ENCODE results near the gene DCAF5.

The DCAF5 gene

GRCh38 chr14:69054030-69054429 is 98.9 kb downstream of the DCAF5 start:
- Histone ChIP-seq H4K20me1 (ENCODE audit: insufficient read depth, low read length) (no peaks in the 10 kb centered on the region), H3K36me3 (replicated peaks; ENCODE audit: insufficient read depth, low read length) (no peaks in the 10 kb centered on the region), H3K27ac (ENCODE audit: low read length) (no peak overlapping the region), H3K9me2 (replicated peaks; ENCODE audit: insufficient read depth, low read length) (no peaks in the 10 kb centered on the region), H3K79me2 (ENCODE audit: low read length) (no peaks in the 10 kb centered on the region), H3F3A (ENCODE audit: insufficient read depth, low read length) (no peaks in the 10 kb centered on the region), H3K4me1 (ENCODE audit: low read length) (no peaks in the 10 kb centered on the region), H3K27me3 (replicated peaks; ENCODE audit: insufficient read depth, low read length) (no peaks in the 10 kb centered on the region), H3K4me2 (ENCODE audit: low read depth, low read length) (no peak overlapping the region), H2AFZ (ENCODE audit: low read length) (no peak overlapping the region), H3K9ac (ENCODE audit: low read length) (no peak overlapping the region), H3K9me3 (replicated peaks; ENCODE audit: insufficient read depth, low read length) (no peaks in the 10 kb centered on the region), H3K4me3 (ENCODE audit: low read length) (no peak overlapping the region)
- DNase-seq: no peak
- no peak for TF ChIP-seq CTCF (IDR thresholded peaks at IDR 0.05; ENCODE audit: low read length)
- TF ChIP-seq EZH2 (optimal IDR thresholded peaks at IDR 0.05; ENCODE audit: low read depth, low read length): no peak
- TF ChIP-seq EZH2phosphoT487 (IDR thresholded peaks at IDR 0.05; ENCODE audit: low read length): no peak

GRCh38 chr14:69052181-69052601 is 100.7 kb downstream of the DCAF5 start:
- H3K79me2 ChIP-seq (ENCODE audit: low read length): no peaks in the 10 kb centered on the region
- no peak overlapping the region for H3K4me2 ChIP-seq (ENCODE audit: low read depth, low read length)
- H4K20me1 ChIP-seq (ENCODE audit: insufficient read depth, low read length): no peaks in the 10 kb centered on the region
- no peak overlapping the region for H3K4me3 ChIP-seq (ENCODE audit: low read length)
- no peaks in the 10 kb centered on the region for H3F3A ChIP-seq (ENCODE audit: insufficient read depth, low read length)
- H3K9ac ChIP-seq (ENCODE audit: low read length): no peak overlapping the region
- no peak overlapping the region for H2AFZ ChIP-seq (ENCODE audit: low read length)
- no peak overlapping the region for H3K27ac ChIP-seq (ENCODE audit: low read length)
- H3K9me2 ChIP-seq (replicated peaks; ENCODE audit: insufficient read depth, low read length): no peaks in the 10 kb centered on the region
- H3K27me3 ChIP-seq (replicated peaks; ENCODE audit: insufficient read depth, low read length): no peaks in the 10 kb centered on the region
- DNase-seq: no peak
- no peaks in the 10 kb centered on the region for H3K4me1 ChIP-seq (ENCODE audit: low read length)
- no peaks in the 10 kb centered on the region for H3K9me3 ChIP-seq (replicated peaks; ENCODE audit: insufficient read depth, low read length)
- H3K36me3 ChIP-seq (replicated peaks; ENCODE audit: insufficient read depth, low read length): no peaks in the 10 kb centered on the region
- TF ChIP-seq CTCF (IDR thresholded peaks at IDR 0.05; ENCODE audit: low read length): no peak
- TF ChIP-seq EZH2 (optimal IDR thresholded peaks at IDR 0.05; ENCODE audit: low read depth, low read length): no peak
- no peak for TF ChIP-seq EZH2phosphoT487 (IDR thresholded peaks at IDR 0.05; ENCODE audit: low read length)

GRCh38 chr14:69050240-69051184 is 102.4 kb downstream of the DCAF5 start:
- H3K9me3 ChIP-seq (replicated peaks; ENCODE audit: insufficient read depth, low read length): no peaks in the 10 kb centered on the region
- H3K9me2 ChIP-seq (replicated peaks; ENCODE audit: insufficient read depth, low read length): no peaks in the 10 kb centered on the region
- no peaks in the 10 kb centered on the region for H4K20me1 ChIP-seq (ENCODE audit: insufficient read depth, low read length)
- H3K9ac ChIP-seq (ENCODE audit: low read length): no peak overlapping the region
- no peak overlapping the region for H3K27ac ChIP-seq (ENCODE audit: low read length)
- H3K79me2 ChIP-seq (ENCODE audit: low read length): no peaks in the 10 kb centered on the region
- H3K4me3 ChIP-seq (ENCODE audit: low read length): no peak overlapping the region
- no peak for DNase-seq
- H3K4me1 ChIP-seq (ENCODE audit: low read length): no peaks in the 10 kb centered on the region
- H2AFZ ChIP-seq (ENCODE audit: low read length): no peak overlapping the region
- no peak overlapping the region for H3K4me2 ChIP-seq (ENCODE audit: low read depth, low read length)
- H3K36me3 ChIP-seq (replicated peaks; ENCODE audit: insufficient read depth, low read length): no peaks in the 10 kb centered on the region
- no peak for TF ChIP-seq EZH2 (optimal IDR thresholded peaks at IDR 0.05; ENCODE audit: low read depth, low read length)
- no peak for TF ChIP-seq CTCF (IDR thresholded peaks at IDR 0.05; ENCODE audit: low read length)
- no peak for TF ChIP-seq EZH2phosphoT487 (IDR thresholded peaks at IDR 0.05; ENCODE audit: low read length)
- no peaks in the 10 kb centered on the region for H3K27me3 ChIP-seq (replicated peaks; ENCODE audit: insufficient read depth, low read length)
- no peaks in the 10 kb centered on the region for H3F3A ChIP-seq (ENCODE audit: insufficient read depth, low read length)

All from MM.1S (cell line).